Keratinocyte (primary cell): Measurements from ENCODE around the gene EIF2B2. TPM values are rescaled to one million over a fixed set of nuclear protein-coding genes. Genes with fewer than 3 reads are reported as not detected.

ENCODE experiments used
- DNase-seq: peaks from one replicate; pipeline ENCODE4 v3.0.0-alpha.2; 2011; ENCODE audit warnings: low read depth, missing footprints, low spot score
- FAIRE-seq: peaks from 2 replicates; lab custom pipeline; 2011; peaks lifted over from hg19 to GRCh38; lab: Jason Lieb, UNC
- H2AFZ ChIP-seq: 2 replicates; pipeline ENCODE4 v1.6.0; 2012; ENCODE audit warnings: low read length, control low read depth, inconsistent platforms; ENCODE audit not compliant: control insufficient read depth
- H3K27ac ChIP-seq: 2 replicates; pipeline ENCODE4 v1.5.1; 2011; ENCODE audit warnings: low read length; ENCODE audit not compliant: control insufficient read depth, insufficient read depth
- H3K27me3 ChIP-seq: 3 replicates; pipeline ENCODE4 v1.6.0; 2011; ENCODE audit warnings: low read length; ENCODE audit not compliant: control insufficient read depth, insufficient read depth; ENCODE audit errors: extremely low read depth
- H3K36me3 ChIP-seq, 2 experiments: 2 replicates in 1 of 2; 3 replicates in 1 of 2; pipeline ENCODE4 v1.5.1; 2011; ENCODE audit warnings: low read length in 2 of 2, mild to moderate bottlenecking in 1 of 2; ENCODE audit not compliant: control insufficient read depth in 2 of 2, insufficient read depth in 2 of 2; ENCODE audit errors: extremely low read depth in 1 of 2
- H3K4me1 ChIP-seq: 3 replicates; pipeline ENCODE4 v1.5.1; 2011; ENCODE audit warnings: low read length; ENCODE audit not compliant: control insufficient read depth, insufficient read depth; ENCODE audit errors: extremely low read depth
- H3K4me2 ChIP-seq: 3 replicates; pipeline ENCODE4 v1.6.0; 2011; ENCODE audit warnings: low read depth, low read length; ENCODE audit not compliant: control insufficient read depth, insufficient read depth; ENCODE audit errors: extremely low read depth
- H3K4me3 ChIP-seq, 3 experiments: fragments of 200-600 bp in 1 of 3; sonication (generic) in 1 of 3; 2 replicates in 2 of 3; 3 replicates in 1 of 3; pipeline ENCODE4 v1.5.1; 2011 to 2016; ENCODE audit warnings: low read length in 3 of 3, mild to moderate bottlenecking in 3 of 3, control low read depth in 2 of 3, inconsistent platforms in 1 of 3, low read depth in 1 of 3, mixed read lengths in 1 of 3, mixed run types in 1 of 3, moderate library complexity in 1 of 3; ENCODE audit not compliant: control insufficient read depth in 2 of 3, insufficient read depth in 2 of 3; ENCODE audit errors: extremely low read depth in 1 of 3
- H3K79me2 ChIP-seq: 2 replicates; pipeline ENCODE4 v1.6.0; 2012; ENCODE audit warnings: low read length; ENCODE audit not compliant: control insufficient read depth, insufficient read depth
- H3K9ac ChIP-seq: 3 replicates; pipeline ENCODE4 v1.6.0; 2011; ENCODE audit warnings: low read length; ENCODE audit not compliant: control insufficient read depth, insufficient read depth; ENCODE audit errors: extremely low read depth
- H3K9me1 ChIP-seq: 3 replicates; pipeline ENCODE4 v1.6.0; 2011; ENCODE audit warnings: low read length; ENCODE audit not compliant: control insufficient read depth, insufficient read depth; ENCODE audit errors: extremely low read depth
- H3K9me3 ChIP-seq: 2 replicates; pipeline ENCODE4 v1.5.1; 2012; ENCODE audit warnings: low read depth, low read length; ENCODE audit not compliant: control insufficient read depth
- H4K20me1 ChIP-seq: 3 replicates; pipeline ENCODE4 v1.6.0; 2011; ENCODE audit warnings: low read length; ENCODE audit not compliant: control insufficient read depth, insufficient read depth; ENCODE audit errors: extremely low read depth
- EZH2 ChIP-seq: IDR thresholded peaks from one replicate; pipeline ENCODE4 v1.6.1; 2012; ENCODE audit warnings: inconsistent platforms, mild to moderate bottlenecking, low read length, moderate library complexity
- dilution Hi-C: fragments of 300-500 bp; cut with MboI; formaldehyde crosslinking; loops from one replicate; pipeline ENCODE4 v1.7.0; 2020; ENCODE audit warnings: low sequenced_read_pairs; ENCODE audit not compliant: extremely low pct_ligation_motif_present
- polyA plus RNA-seq, 5 experiments: library from polyadenylated mRNA; depleted of rRNA in 3 of 5; stranded (reverse) in 3 of 5; stranded (forward) in 1 of 5; unstranded in 1 of 5; fragments of >200 nt; gene quantifications; 1 replicate in 1 of 5; 2 replicates in 3 of 5; 3 replicates in 1 of 5; pipeline versions ENCODE4 v1.2.1 to v1.2.3, GENCODE V29; 2011 to 2012; ENCODE audit warnings: missing spikeins in 2 of 5, low read depth in 1 of 5, low replicate concordance in 1 of 5
- TF ChIP-seq, protein P1 (sequence below), 3 experiments: IDR thresholded peaks in 1 of 3; conservative IDR thresholded peaks in 1 of 3; optimal IDR thresholded peaks in 1 of 3; 2 replicates in 2 of 3; 3 replicates in 1 of 3; pipeline versions ENCODE3 to v1.5.1; 2011; ENCODE audit warnings: low read length in 3 of 3, mild to moderate bottlenecking in 3 of 3, moderate library complexity in 2 of 3, control low read depth in 1 of 3, inconsistent platforms in 1 of 3; ENCODE audit not compliant: insufficient read depth in 2 of 3; ENCODE audit errors: extremely low read depth in 1 of 3

EIF2B2 gene
- polyA plus RNA-seq, 1 donor (not counting 4 experiments of a cell fraction or from before 2014, with no cell fraction given), result 113 TPM

DNA sequence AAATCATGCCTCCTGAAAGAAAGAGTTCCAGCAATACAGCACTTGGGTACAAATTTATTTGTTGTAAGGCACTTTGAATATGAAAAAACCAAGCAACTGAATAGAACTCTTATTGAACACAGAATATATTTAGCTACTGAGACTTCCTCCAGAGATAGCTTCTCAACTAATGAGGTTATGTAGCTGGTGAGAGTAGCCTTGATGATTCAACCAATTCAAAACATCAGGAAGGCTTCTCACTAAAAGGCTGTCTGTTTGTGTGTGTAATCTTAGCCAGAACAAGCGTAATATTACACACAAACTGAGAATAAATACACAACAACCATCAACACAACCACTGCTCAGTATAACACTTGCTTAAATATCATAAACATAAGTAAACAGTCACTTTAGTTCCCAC lies 20.4 kb downstream of the EIF2B2 start:
- H3K9ac ChIP-seq, result no peak overlapping the region
- TF ChIP-seq, protein P1, sequence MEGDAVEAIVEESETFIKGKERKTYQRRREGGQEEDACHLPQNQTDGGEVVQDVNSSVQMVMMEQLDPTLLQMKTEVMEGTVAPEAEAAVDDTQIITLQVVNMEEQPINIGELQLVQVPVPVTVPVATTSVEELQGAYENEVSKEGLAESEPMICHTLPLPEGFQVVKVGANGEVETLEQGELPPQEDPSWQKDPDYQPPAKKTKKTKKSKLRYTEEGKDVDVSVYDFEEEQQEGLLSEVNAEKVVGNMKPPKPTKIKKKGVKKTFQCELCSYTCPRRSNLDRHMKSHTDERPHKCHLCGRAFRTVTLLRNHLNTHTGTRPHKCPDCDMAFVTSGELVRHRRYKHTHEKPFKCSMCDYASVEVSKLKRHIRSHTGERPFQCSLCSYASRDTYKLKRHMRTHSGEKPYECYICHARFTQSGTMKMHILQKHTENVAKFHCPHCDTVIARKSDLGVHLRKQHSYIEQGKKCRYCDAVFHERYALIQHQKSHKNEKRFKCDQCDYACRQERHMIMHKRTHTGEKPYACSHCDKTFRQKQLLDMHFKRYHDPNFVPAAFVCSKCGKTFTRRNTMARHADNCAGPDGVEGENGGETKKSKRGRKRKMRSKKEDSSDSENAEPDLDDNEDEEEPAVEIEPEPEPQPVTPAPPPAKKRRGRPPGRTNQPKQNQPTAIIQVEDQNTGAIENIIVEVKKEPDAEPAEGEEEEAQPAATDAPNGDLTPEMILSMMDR (optimal IDR thresholded peaks at IDR 0.05 in 1 of 3, IDR thresholded peaks at IDR 0.05 in 1 of 3, conservative IDR thresholded peaks at IDR 0.05 in 1 of 3; ENCODE audit: extremely low read depth in 1 of 3, insufficient read depth in 2 of 3, low read length in 3 of 3), result no peak
- no peak for TF ChIP-seq EZH2
- H3K4me2 ChIP-seq, result no peak overlapping the region
- H3K27me3 ChIP-seq, result no peaks in the 10 kb centered on the region
- H3K36me3 ChIP-seq, result peaks cover 16 to 17% of the 10 kb centered on the region in 2 experiments
- no peak overlapping the region for H2AFZ ChIP-seq
- dilution Hi-C loops, result no loop called here
- no peak for FAIRE-seq
- H3K27ac ChIP-seq, result no peak overlapping the region
- no peaks in the 10 kb centered on the region for H3K9me3 ChIP-seq
- no peaks in the 10 kb centered on the region for H3K4me1 ChIP-seq
- no peak for DNase-seq
- H4K20me1 ChIP-seq, result no peaks in the 10 kb centered on the region
- H3K4me3 ChIP-seq, result no peak overlapping the region
- no peaks in the 10 kb centered on the region for H3K79me2 ChIP-seq
- H3K9me1 ChIP-seq, result no peaks in the 10 kb centered on the region

- no peaks in the 10 kb centered on the region for H3K27me3 ChIP-seq
- H2AFZ ChIP-seq, result no peak overlapping the region
- no peak for FAIRE-seq
- dilution Hi-C loops, result no loop called here
- H3K4me3 ChIP-seq, result no peak overlapping the region
- H3K4me2 ChIP-seq, result no peak overlapping the region
- no peaks in the 10 kb centered on the region for H3K79me2 ChIP-seq
- H3K27ac ChIP-seq, result no peak overlapping the region
- H3K9me1 ChIP-seq, result no peaks in the 10 kb centered on the region
- H4K20me1 ChIP-seq, result no peaks in the 10 kb centered on the region
- TF ChIP-seq, protein P1 (optimal IDR thresholded peaks at IDR 0.05 in 1 of 3, IDR thresholded peaks at IDR 0.05 in 1 of 3, conservative IDR thresholded peaks at IDR 0.05 in 1 of 3; ENCODE audit: extremely low read depth in 1 of 3, insufficient read depth in 2 of 3, low read length in 3 of 3), result no peak
- TF ChIP-seq EZH2, result no peak
- H3K36me3 ChIP-seq, result peaks cover 11 to 14% of the 10 kb centered on the region in 2 experiments
- no peaks in the 10 kb centered on the region for H3K4me1 ChIP-seq
- no peak overlapping the region for H3K9ac ChIP-seq
- no peak for DNase-seq
- H3K9me3 ChIP-seq, result no peaks in the 10 kb centered on the region
These were observed 22.4 kb downstream of the EIF2B2 start for GRCh38 chr14:75025082-75025481.
